ENCODE measurements around the gene CNNM2. TPM values are rescaled to one million over a fixed set of nuclear protein-coding genes. Genes with fewer than 3 reads are reported as not detected.

The CNNM2 gene
- polyA plus RNA-seq, 1 of the 3 experiments (the other 2 are of a cell fraction) = 4.0 TPM

GRCh38 chr10:103060575-103060974 is 142.5 kb downstream of the CNNM2 start:
- 77% methylated on average over 2 of the region's 2 CpGs for WGBS (ENCODE audit: low lambda C conversion rate)
- Histone ChIP-seq H3K27ac (ENCODE audit: low read depth in 2 of 2, low read length in 1 of 2) (no peak overlapping the region), H3K9me3 (no peaks in the 10 kb centered on the region), H3K4me1 (ENCODE audit: control insufficient read depth in 1 of 2, insufficient read depth in 2 of 2, low read depth in 1 of 2, low read length in 1 of 2) (peaks cover 0 to 7% of the 10 kb centered on the region in 2 experiments; a peak in 1 of 4 replicates), H3F3A (replicated peaks; ENCODE audit: insufficient read depth) (no peaks in the 10 kb centered on the region), H2AFZ (ENCODE audit: low read depth) (no peak overlapping the region), H3K36me3 (replicated peaks in 1 of 2; ENCODE audit: control insufficient read depth in 1 of 2, insufficient read depth in 2 of 2, low read length in 1 of 2) (no peaks in the 10 kb centered on the region), H3K4me2 (no peak overlapping the region), H3K27me3 (ENCODE audit: insufficient read depth) (no peaks in the 10 kb centered on the region), H4K20me1 (ENCODE audit: insufficient read depth) (no peaks in the 10 kb centered on the region), H3K4me3 (ENCODE audit: low read depth in 2 of 2, low read length in 1 of 2) (no peak overlapping the region), H3K9me2 (no peaks in the 10 kb centered on the region), H3K79me2 (ENCODE audit: insufficient read depth) (no peaks in the 10 kb centered on the region), H3K9ac (no peak overlapping the region)
- ChIA-PET CTCF (interaction anchor here (0.6 to 20.8 kb wide), 3 partner anchors 8 to 224 kb away, joined by 3 to 264 read pairs (median 4); partner anchors contain the start of gene CNNM2), POLR2A (no interaction called here)
- DNase-seq = no peak
- TF ChIP-seq NFIC (IDR thresholded peaks at IDR 0.05; ENCODE audit: borderline replicate concordance) (no peak), SIN3A (IDR thresholded peaks at IDR 0.05; ENCODE audit: borderline replicate concordance, low read depth, low read length) (no peak), IRF3 (IDR thresholded peaks at IDR 0.05; ENCODE audit: low read depth, low read length) (no peak), ZBTB33 (IDR thresholded peaks at IDR 0.05; ENCODE audit: borderline replicate concordance, low read depth) (no peak), CHD2 (IDR thresholded peaks at IDR 0.05; ENCODE audit: low read length, partially characterized antibody) (no peak), JUND (IDR thresholded peaks at IDR 0.05) (no peak), FOSL2 (IDR thresholded peaks at IDR 0.05; ENCODE audit: borderline replicate concordance, low read depth) (no peak), RXRA (IDR thresholded peaks at IDR 0.05; ENCODE audit: borderline replicate concordance, low read depth) (no peak), PBX3 (IDR thresholded peaks at IDR 0.05) (no peak)
- TF ChIP-seq, protein P1, sequence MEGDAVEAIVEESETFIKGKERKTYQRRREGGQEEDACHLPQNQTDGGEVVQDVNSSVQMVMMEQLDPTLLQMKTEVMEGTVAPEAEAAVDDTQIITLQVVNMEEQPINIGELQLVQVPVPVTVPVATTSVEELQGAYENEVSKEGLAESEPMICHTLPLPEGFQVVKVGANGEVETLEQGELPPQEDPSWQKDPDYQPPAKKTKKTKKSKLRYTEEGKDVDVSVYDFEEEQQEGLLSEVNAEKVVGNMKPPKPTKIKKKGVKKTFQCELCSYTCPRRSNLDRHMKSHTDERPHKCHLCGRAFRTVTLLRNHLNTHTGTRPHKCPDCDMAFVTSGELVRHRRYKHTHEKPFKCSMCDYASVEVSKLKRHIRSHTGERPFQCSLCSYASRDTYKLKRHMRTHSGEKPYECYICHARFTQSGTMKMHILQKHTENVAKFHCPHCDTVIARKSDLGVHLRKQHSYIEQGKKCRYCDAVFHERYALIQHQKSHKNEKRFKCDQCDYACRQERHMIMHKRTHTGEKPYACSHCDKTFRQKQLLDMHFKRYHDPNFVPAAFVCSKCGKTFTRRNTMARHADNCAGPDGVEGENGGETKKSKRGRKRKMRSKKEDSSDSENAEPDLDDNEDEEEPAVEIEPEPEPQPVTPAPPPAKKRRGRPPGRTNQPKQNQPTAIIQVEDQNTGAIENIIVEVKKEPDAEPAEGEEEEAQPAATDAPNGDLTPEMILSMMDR (IDR thresholded peaks at IDR 0.05) = no peak

All from SK-N-SH (cell line).